ENCODE measurements around the gene SFMBT2.

DNA sequence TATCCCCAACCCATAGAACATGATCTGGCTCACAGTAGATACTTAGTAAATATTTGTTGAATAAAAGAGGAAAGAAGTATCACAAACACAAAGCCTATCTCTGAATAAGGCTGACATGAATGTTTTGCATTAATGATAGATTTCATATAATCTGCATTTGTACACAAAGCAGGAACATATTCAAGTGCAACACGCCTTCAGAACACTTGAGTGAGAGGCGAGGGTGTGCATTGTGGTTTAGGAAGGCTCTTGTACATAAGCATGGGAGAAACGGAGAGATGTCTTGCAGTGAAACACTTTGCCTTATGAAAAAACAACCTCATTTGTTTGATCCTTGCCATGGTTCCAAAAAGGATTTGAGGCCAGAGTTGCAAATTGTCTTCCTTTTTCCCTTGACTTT is 14.1 kb upstream of the SFMBT2 start:
- no peak for TF ChIP-seq BHLHE40 (IDR thresholded peaks at IDR 0.05; ENCODE audit: low read depth, low read length)
- TF ChIP-seq, protein P1, sequence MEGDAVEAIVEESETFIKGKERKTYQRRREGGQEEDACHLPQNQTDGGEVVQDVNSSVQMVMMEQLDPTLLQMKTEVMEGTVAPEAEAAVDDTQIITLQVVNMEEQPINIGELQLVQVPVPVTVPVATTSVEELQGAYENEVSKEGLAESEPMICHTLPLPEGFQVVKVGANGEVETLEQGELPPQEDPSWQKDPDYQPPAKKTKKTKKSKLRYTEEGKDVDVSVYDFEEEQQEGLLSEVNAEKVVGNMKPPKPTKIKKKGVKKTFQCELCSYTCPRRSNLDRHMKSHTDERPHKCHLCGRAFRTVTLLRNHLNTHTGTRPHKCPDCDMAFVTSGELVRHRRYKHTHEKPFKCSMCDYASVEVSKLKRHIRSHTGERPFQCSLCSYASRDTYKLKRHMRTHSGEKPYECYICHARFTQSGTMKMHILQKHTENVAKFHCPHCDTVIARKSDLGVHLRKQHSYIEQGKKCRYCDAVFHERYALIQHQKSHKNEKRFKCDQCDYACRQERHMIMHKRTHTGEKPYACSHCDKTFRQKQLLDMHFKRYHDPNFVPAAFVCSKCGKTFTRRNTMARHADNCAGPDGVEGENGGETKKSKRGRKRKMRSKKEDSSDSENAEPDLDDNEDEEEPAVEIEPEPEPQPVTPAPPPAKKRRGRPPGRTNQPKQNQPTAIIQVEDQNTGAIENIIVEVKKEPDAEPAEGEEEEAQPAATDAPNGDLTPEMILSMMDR (conservative IDR thresholded peaks at IDR 0.05; ENCODE audit: low read depth, low read length): no peak
- TF ChIP-seq MAZ (IDR thresholded peaks at IDR 0.05; ENCODE audit: borderline replicate concordance, low read depth, low read length): no peak
- no peak for TF ChIP-seq POLR2A (IDR thresholded peaks at IDR 0.05; ENCODE audit: low read depth, low read length)
- TF ChIP-seq MAFK (IDR thresholded peaks at IDR 0.05; ENCODE audit: low read depth, low read length): no peak
- no peak for TF ChIP-seq SMC3 (IDR thresholded peaks at IDR 0.05; ENCODE audit: low read depth, low read length)
- TF ChIP-seq, protein P2, sequence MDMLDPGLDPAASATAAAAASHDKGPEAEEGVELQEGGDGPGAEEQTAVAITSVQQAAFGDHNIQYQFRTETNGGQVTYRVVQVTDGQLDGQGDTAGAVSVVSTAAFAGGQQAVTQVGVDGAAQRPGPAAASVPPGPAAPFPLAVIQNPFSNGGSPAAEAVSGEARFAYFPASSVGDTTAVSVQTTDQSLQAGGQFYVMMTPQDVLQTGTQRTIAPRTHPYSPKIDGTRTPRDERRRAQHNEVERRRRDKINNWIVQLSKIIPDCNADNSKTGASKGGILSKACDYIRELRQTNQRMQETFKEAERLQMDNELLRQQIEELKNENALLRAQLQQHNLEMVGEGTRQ (IDR thresholded peaks at IDR 0.05; ENCODE audit: low read depth, low read length): no peak
- TF ChIP-seq FOS (IDR thresholded peaks at IDR 0.05; ENCODE audit: low read depth, low read length): no peak
- no peak for TF ChIP-seq NFE2L2 (IDR thresholded peaks at IDR 0.05; ENCODE audit: low read depth, low read length)
- no peak for TF ChIP-seq RAD21 (IDR thresholded peaks at IDR 0.05; ENCODE audit: low read length)
- no peak for TF ChIP-seq CEBPB (IDR thresholded peaks at IDR 0.05; ENCODE audit: low read depth, low read length)
- no peak for TF ChIP-seq RFX5 (IDR thresholded peaks at IDR 0.05; ENCODE audit: low read depth, low read length)
- TF ChIP-seq, protein P3, sequence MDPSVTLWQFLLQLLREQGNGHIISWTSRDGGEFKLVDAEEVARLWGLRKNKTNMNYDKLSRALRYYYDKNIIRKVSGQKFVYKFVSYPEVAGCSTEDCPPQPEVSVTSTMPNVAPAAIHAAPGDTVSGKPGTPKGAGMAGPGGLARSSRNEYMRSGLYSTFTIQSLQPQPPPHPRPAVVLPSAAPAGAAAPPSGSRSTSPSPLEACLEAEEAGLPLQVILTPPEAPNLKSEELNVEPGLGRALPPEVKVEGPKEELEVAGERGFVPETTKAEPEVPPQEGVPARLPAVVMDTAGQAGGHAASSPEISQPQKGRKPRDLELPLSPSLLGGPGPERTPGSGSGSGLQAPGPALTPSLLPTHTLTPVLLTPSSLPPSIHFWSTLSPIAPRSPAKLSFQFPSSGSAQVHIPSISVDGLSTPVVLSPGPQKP (IDR thresholded peaks at IDR 0.05; ENCODE audit: borderline replicate concordance, low read depth, low read length): no peak

Data from IMR-90 (cell line).